IMR-90 (cell line): ENCODE measurements around the gene QPRT. TPM values are rescaled to one million over a fixed set of nuclear protein-coding genes. Genes with fewer than 3 reads are reported as not detected.

ENCODE experiments used
- ATAC-seq: fragments of 200-7000 bp; cut with Tn5 transposase; 2 replicates; pipeline ENCODE4 v1.9.1; 2020; ENCODE audit warnings: low read depth, mild to moderate bottlenecking, moderate library complexity
- BruUV-seq: library from RNA; stranded (reverse); fragments of 400-500 nt; replicated peaks from 2 replicates; lab custom pipeline; 2021; lab: Mats Ljungman, UMichigan
- CTCF ChIA-PET: fragments of 300-600 bp; formaldehyde crosslinking; extraction: SDS; loops from one replicate; lab custom pipeline; 2021; ENCODE audit warnings: antibody characterized with exemption; lab: Yijun Ruan, JAX
- POLR2A ChIA-PET: fragments of 300-600 bp; sonication (Branson Sonifier 250); formaldehyde crosslinking; loops from one replicate; lab custom pipeline; 2022; ENCODE audit warnings: antibody characterized with exemption; ENCODE audit not compliant: unreplicated experiment; lab: Charles Lee
- DNase-seq: peaks from one replicate; pipeline ENCODE4 v3.0.0; 2013
- H2AFZ ChIP-seq: replicated peaks from 2 replicates; pipeline ENCODE3; 2013; ENCODE audit warnings: low read length, mild to moderate bottlenecking; ENCODE audit not compliant: poor library complexity
- H2AK5ac ChIP-seq: 2 replicates; pipeline ENCODE4 v1.6.1; 2013; ENCODE audit warnings: low read depth, low read length, inconsistent platforms
- H2AK9ac ChIP-seq: replicated peaks from 2 replicates; pipeline ENCODE3; 2013; ENCODE audit warnings: mild to moderate bottlenecking, low read depth, low read length, moderate library complexity; ENCODE audit not compliant: poor library complexity
- H2BK120ac ChIP-seq: 2 replicates; pipeline ENCODE4 v1.6.1; 2013; ENCODE audit warnings: low read depth, low read length, inconsistent platforms
- H2BK15ac ChIP-seq: 3 replicates; pipeline ENCODE4 v1.6.1; 2013; ENCODE audit warnings: low read depth, low read length, inconsistent platforms
- H2BK20ac ChIP-seq: 2 replicates; pipeline ENCODE4 v1.6.1; 2013; ENCODE audit warnings: low read depth, mild to moderate bottlenecking, inconsistent platforms, low read length, moderate library complexity
- H2BK5ac ChIP-seq: 2 replicates; pipeline ENCODE4 v1.6.1; 2013; ENCODE audit warnings: mild to moderate bottlenecking, low read depth, low read length, inconsistent platforms; ENCODE audit not compliant: poor library complexity, severe bottlenecking
- H3K14ac ChIP-seq: replicated peaks from 2 replicates; pipeline ENCODE4 v1.6.1; 2013; ENCODE audit warnings: low read depth, low read length, inconsistent platforms
- H3K18ac ChIP-seq: 2 replicates; pipeline ENCODE4 v1.6.1; 2013; ENCODE audit warnings: low read depth, low read length, control low read depth
- H3K23ac ChIP-seq: 2 replicates; pipeline ENCODE4 v1.6.1; 2013; ENCODE audit warnings: low read depth, low read length, inconsistent platforms
- H3K27ac ChIP-seq: 2 replicates; pipeline ENCODE4 v1.5.1; 2013; ENCODE audit warnings: mild to moderate bottlenecking, control low read depth, low read length; ENCODE audit not compliant: insufficient read depth
- H3K27me3 ChIP-seq: 2 replicates; pipeline ENCODE4 v1.6.1; 2013; ENCODE audit warnings: low read length; ENCODE audit not compliant: control insufficient read depth, insufficient read depth
- H3K36me3 ChIP-seq: 2 replicates; pipeline ENCODE4 v1.6.1; 2013; ENCODE audit warnings: low read length, mixed read lengths; ENCODE audit not compliant: control insufficient read depth, insufficient read depth
- H3K4ac ChIP-seq: 2 replicates; pipeline ENCODE4 v1.6.1; 2013; ENCODE audit warnings: low read depth, low read length, inconsistent platforms
- H3K4me1 ChIP-seq: 2 replicates; pipeline ENCODE4 v1.6.1; 2013; ENCODE audit warnings: low read length, mixed read lengths; ENCODE audit not compliant: control insufficient read depth, insufficient read depth
- H3K4me2 ChIP-seq: 2 replicates; pipeline ENCODE4 v1.6.1; 2013; ENCODE audit warnings: low read depth, mild to moderate bottlenecking, control low read depth, low read length, moderate library complexity
- H3K4me3 ChIP-seq: 2 replicates; pipeline ENCODE4 v1.5.1; 2013; ENCODE audit warnings: low read depth, mild to moderate bottlenecking, control low read depth, low read length, moderate library complexity; ENCODE audit not compliant: insufficient read depth
- H3K56ac ChIP-seq: 2 replicates; pipeline ENCODE4 v1.6.1; 2013; ENCODE audit warnings: low read length, inconsistent platforms; ENCODE audit not compliant: insufficient read depth; ENCODE audit errors: extremely low read depth
- H3K79me1 ChIP-seq, 2 experiments: 2 replicates each; pipeline ENCODE4 v1.6.1; 2013; ENCODE audit warnings: low read length in 2 of 2, inconsistent platforms in 1 of 2, low read depth in 1 of 2
- H3K9ac ChIP-seq: 2 replicates; pipeline ENCODE4 v1.6.1; 2013; ENCODE audit warnings: low read depth, low read length, control low read depth
- H3K9me1 ChIP-seq: 2 replicates; pipeline ENCODE4 v1.6.1; 2013; ENCODE audit warnings: low read length, inconsistent platforms; ENCODE audit not compliant: insufficient read depth
- H3K9me3 ChIP-seq: 2 replicates; pipeline ENCODE4 v1.6.1; 2013; ENCODE audit warnings: low read length; ENCODE audit not compliant: control insufficient read depth, insufficient read depth
- H4K20me1 ChIP-seq: 2 replicates; pipeline ENCODE4 v1.6.1; 2013; ENCODE audit warnings: low read length, inconsistent platforms; ENCODE audit not compliant: insufficient read depth
- H4K5ac ChIP-seq: 2 replicates; pipeline ENCODE4 v1.6.1; 2013; ENCODE audit warnings: mild to moderate bottlenecking, low read depth, low read length, control low read depth
- H4K8ac ChIP-seq, 2 experiments: 2 replicates each; pipeline ENCODE4 v1.6.1; 2013; ENCODE audit warnings: low read depth in 2 of 2, low read length in 2 of 2, control low read depth in 1 of 2, inconsistent platforms in 1 of 2
- H4K91ac ChIP-seq: 2 replicates; pipeline ENCODE4 v1.6.1; 2013; ENCODE audit warnings: low read depth, low read length, inconsistent platforms; ENCODE audit not compliant: insufficient read depth
- BHLHE40 ChIP-seq: fragments of 150-350 bp; IDR thresholded peaks from 2 replicates; pipeline ENCODE4 v1.6.1; 2016; ENCODE audit warnings: mild to moderate bottlenecking, low read depth, low read length
- CTCF ChIP-seq: conservative IDR thresholded peaks from 2 replicates; pipeline ENCODE4 v1.5.1; 2012; ENCODE audit warnings: mild to moderate bottlenecking, low read depth, low read length, improper control_type of control experiment
- ELK1 ChIP-seq: fragments of 150-350 bp; IDR thresholded peaks from 2 replicates; pipeline ENCODE4 v1.6.1; 2016; ENCODE audit warnings: low read depth, mild to moderate bottlenecking, low read length, moderate library complexity, borderline replicate concordance
- MAFK ChIP-seq: IDR thresholded peaks from 2 replicates; pipeline ENCODE4 v1.6.1; 2012; ENCODE audit warnings: low read depth, low read length, improper control_type of control experiment
- MXI1 ChIP-seq: IDR thresholded peaks from 2 replicates; pipeline ENCODE4 v1.6.1; 2012; ENCODE audit warnings: low read depth, mild to moderate bottlenecking, low read length, moderate library complexity, borderline replicate concordance
- POLR2A ChIP-seq: IDR thresholded peaks from 2 replicates; pipeline ENCODE4 v1.6.1; 2012; ENCODE audit warnings: mild to moderate bottlenecking, low read depth, low read length
- SMC3 ChIP-seq: fragments of 150-350 bp; IDR thresholded peaks from 2 replicates; pipeline ENCODE4 v1.6.1; 2016; ENCODE audit warnings: low read depth, mild to moderate bottlenecking, antibody characterized with exemption, low read length, moderate library complexity
- WGBS, 2 experiments: methylation state at CpG; one replicate each; pipeline versions ENCODE4 v1.1.5 to v1.1.7; 2013; ENCODE audit warnings: missing lambda C conversion rate in 2 of 2; ENCODE audit not compliant: insufficient read length in 1 of 2; ENCODE audit errors: extremely low coverage in 2 of 2; 5-methylcytosine and 5-hydroxymethylcytosine counted together
- dilution Hi-C: fragments of 300-500 bp; cut with HindIII; formaldehyde crosslinking; loops from one replicate; pipeline ENCODE4 v1.14.3; 2018; ENCODE audit warnings: low sequenced_read_pairs; ENCODE audit not compliant: unreplicated experiment
- in situ Hi-C: fragments of 300-500 bp; cut with MboI; formaldehyde crosslinking; loops from 3 replicates; pipeline ENCODE4 v1.14.3; 2019; ENCODE audit warnings: low sequenced_read_pairs, inconsistent platforms, mixed read lengths
- intact Hi-C: fragments of 100-400 bp; cut with micrococcal nuclease; formaldehyde crosslinking; loops from 2 replicates; pipeline ENCODE4 v1.10.0; 2022
- polyA plus RNA-seq, 3 experiments: library from polyadenylated mRNA; depleted of rRNA; stranded (reverse); fragments of >200 nt; gene quantifications; 2 replicates each; pipeline ENCODE4 v1.2.3, GENCODE V29; 2012; ENCODE audit warnings: low replicate concordance in 1 of 3
- total RNA-seq: library from RNA; depleted of rRNA; stranded (reverse); fragments of >200 nt; gene quantifications from 2 replicates; pipeline ENCODE4 v1.2.3, GENCODE V29; 2012

The QPRT gene
- total and polyA plus RNA-seq, 2 of the 4 experiments (the other 2 are of a cell fraction), result 3.4 to 6.3 TPM

DNA sequence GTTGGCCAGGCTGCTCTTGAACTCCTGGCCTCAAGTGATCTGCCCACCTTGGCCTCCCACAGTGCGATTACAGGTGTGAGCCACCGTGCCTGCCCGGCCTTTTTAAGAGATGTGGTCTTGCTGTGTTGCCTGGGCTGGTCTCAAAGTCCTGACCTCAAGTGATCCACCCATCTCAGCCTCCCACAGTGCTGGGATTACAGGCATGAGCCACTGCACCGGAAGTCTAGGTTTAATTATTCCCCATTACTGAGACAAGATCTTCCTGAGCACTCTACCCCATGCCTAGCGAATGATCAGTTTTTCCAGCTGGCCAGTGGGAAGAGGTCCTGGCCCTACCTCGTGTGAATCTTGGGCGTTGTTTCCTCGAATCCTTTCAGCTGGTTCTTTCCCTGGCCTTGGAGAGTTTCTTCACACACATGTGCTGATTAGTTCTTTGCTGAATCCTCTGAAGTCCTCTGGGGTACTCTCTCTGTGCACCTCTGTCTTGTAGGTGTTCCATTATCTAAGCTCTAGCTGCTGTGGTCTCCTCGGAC, 47.9 kb downstream of the QPRT start:
- no peak overlapping the region for H3K27ac ChIP-seq
- TF ChIP-seq POLR2A, result no peak
- TF ChIP-seq ELK1, result no peak
- TF ChIP-seq MXI1, result no peak
- TF ChIP-seq SMC3, result no peak
- no peak for TF ChIP-seq BHLHE40
- TF ChIP-seq MAFK, result no peak
- TF ChIP-seq CTCF, result no peak
- H2BK5ac ChIP-seq, result no peak overlapping the region
- H3K4me2 ChIP-seq, result no peak overlapping the region
- H3K4me1 ChIP-seq, result no peaks in the 10 kb centered on the region
- H3K36me3 ChIP-seq, result no peaks in the 10 kb centered on the region
- no peak overlapping the region for H2BK20ac ChIP-seq
- no peak overlapping the region for H2BK15ac ChIP-seq
- POLR2A ChIA-PET, result no interaction called here
- no peak overlapping the region for H3K23ac ChIP-seq
- H3K4me3 ChIP-seq, result no peak overlapping the region
- 40% methylated on average over 1 of the region's 9 CpGs; no CpG with 5 or more reads in 1 of the 2 experiments for WGBS, 2 experiments
- no peaks in the 10 kb centered on the region for H3K9me3 ChIP-seq
- H2AK9ac ChIP-seq, result peak overlapping the region; percentile 62
- dilution Hi-C loops (no loop called here), in situ Hi-C loops (no loop called here), intact Hi-C loops (loop anchor here (10.0 kb wide), 1 partner anchor 752 kb away; the partner anchor contains the start of gene SPNS1)
- H4K5ac ChIP-seq, result no peak overlapping the region
- BruUV-seq, result no TSS peak
- no peak overlapping the region for H3K56ac ChIP-seq
- no peak overlapping the region for H3K4ac ChIP-seq
- no peak overlapping the region for H4K91ac ChIP-seq
- no peak overlapping the region for H3K14ac ChIP-seq
- no peaks in the 10 kb centered on the region for H4K20me1 ChIP-seq
- H2AK5ac ChIP-seq, result no peak overlapping the region
- ATAC-seq (no peak), DNase-seq (no peak)
- CTCF ChIA-PET, result no interaction called here
- H2BK120ac ChIP-seq, result no peak overlapping the region
- no peak overlapping the region for H3K9ac ChIP-seq
- no peaks in the 10 kb centered on the region for H3K9me1 ChIP-seq
- no peak overlapping the region for H2AFZ ChIP-seq
- H3K27me3 ChIP-seq, result peaks cover 9% of the 10 kb centered on the region
- H3K79me1 ChIP-seq, result no peaks in the 10 kb centered on the region
- no peak overlapping the region for H4K8ac ChIP-seq
- H3K18ac ChIP-seq, result no peak overlapping the region
